ENCODE results near the gene MTARC2.

Gene MTARC2

GRCh38 chr1:220785166-220786056 lies 37.3 kb downstream of the MTARC2 start:
- DNase-seq (ENCODE audit: low read depth in 1 of 2, low spot score in 1 of 2) = peak in 1 of 2 experiments; percentile 46
- TF ChIP-seq JUND (IDR thresholded peaks at IDR 0.05; ENCODE audit: low read depth) = no peak
- in situ Hi-C loops (cut with HindIII; ENCODE audit: low pct_unique_long_range_greater_than_20kb, low sequenced_read_pairs) = no loop called here

DNA sequence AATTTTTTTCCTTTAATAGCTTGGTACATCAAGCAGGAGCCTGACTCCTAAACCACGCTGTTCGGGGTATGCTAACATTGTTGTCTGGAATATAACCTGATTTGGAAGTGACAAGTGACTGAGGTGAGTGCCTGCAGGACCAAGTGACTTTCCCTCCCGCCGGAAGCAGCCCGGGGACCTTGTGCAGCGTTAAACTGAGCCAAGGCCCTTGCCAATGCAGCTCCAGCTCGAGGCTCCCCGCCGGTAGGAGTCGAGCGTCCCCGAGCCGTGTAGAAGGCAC lies 37.9 kb downstream of the MTARC2 start:
- in situ Hi-C loops (cut with HindIII; ENCODE audit: low pct_unique_long_range_greater_than_20kb, low sequenced_read_pairs) = no loop called here
- DNase-seq (ENCODE audit: low read depth in 1 of 2, low spot score in 1 of 2) = no peak
- TF ChIP-seq JUND (IDR thresholded peaks at IDR 0.05; ENCODE audit: low read depth) = no peak

DNA sequence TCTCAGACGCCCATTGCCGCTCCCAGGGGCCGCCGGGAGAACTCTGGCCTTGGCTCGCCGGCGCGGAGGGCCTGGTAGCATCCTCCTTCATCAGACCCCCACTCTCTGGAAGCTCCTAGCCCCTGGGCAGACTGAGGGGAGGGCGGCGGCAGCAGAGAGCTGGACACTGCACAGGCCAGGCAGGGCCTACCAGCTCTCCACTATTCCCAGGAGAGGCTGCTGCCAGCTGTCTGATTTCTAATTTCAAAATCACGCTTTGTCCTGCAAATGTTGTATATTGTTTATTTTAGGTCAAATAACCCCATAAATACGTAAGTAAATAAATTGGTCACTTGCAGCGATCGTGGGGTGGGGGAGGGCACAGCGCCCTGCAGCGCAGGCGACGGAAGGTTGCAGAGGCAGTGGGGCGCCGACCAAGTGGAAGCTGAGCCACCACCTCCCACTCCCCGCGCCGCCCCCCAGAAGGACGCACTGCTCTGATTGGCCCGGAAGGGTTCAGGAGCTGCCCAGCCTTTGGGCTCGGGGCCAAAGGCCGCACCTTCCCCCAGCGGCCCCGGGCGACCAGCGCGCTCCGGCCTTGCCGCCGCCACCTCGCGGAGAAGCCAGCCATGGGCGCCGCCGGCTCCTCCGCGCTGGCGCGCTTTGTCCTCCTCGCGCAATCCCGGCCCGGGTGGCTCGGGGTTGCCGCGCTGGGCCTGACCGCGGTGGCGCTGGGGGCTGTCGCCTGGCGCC lies 38.4 kb downstream of the MTARC2 start, which contains the start of gene MTARC1:
Gene MTARC1 (plus strand): TSS at position 577 of the 732 bp plus-strand sequence. CDS start 32 bp downstream, at position 609.
- DNase-seq (ENCODE audit: low read depth in 1 of 2, low spot score in 1 of 2) = peak; percentile 76 to 84
- in situ Hi-C loops (cut with HindIII; ENCODE audit: low pct_unique_long_range_greater_than_20kb, low sequenced_read_pairs) = no loop called here
- no peak for TF ChIP-seq JUND (IDR thresholded peaks at IDR 0.05; ENCODE audit: low read depth)

DNA sequence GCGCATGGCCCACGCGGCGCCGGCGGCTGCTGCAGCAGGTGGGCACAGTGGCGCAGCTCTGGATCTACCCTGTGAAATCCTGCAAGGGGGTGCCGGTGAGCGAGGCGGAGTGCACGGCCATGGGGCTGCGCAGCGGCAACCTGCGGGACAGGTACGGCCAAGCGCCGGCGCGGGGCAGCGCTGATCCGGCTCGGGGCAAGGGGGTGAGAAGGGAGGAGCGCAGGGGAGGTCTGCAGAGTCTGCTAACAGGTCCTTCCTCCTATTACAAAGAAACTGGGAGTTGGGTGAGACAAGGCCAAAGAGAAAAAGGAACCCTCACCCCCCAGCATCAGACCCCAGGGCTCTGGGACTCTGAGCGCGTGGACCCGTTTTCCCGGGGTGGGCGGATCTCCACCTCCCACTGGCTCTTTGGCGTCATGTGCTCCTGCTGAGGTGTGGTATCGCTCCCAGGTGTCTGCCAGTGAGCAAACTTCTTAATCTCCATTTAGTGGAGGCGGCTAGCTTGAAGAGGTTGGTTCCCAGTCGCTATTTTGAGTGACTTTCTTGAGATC lies 39.0 kb downstream of the MTARC2 start:
- in situ Hi-C loops (cut with HindIII; ENCODE audit: low pct_unique_long_range_greater_than_20kb, low sequenced_read_pairs) = no loop called here
- peak; percentile 83 to 86 for DNase-seq (ENCODE audit: low read depth in 1 of 2, low spot score in 1 of 2)
- TF ChIP-seq JUND (IDR thresholded peaks at IDR 0.05; ENCODE audit: low read depth) = no peak

DNA sequence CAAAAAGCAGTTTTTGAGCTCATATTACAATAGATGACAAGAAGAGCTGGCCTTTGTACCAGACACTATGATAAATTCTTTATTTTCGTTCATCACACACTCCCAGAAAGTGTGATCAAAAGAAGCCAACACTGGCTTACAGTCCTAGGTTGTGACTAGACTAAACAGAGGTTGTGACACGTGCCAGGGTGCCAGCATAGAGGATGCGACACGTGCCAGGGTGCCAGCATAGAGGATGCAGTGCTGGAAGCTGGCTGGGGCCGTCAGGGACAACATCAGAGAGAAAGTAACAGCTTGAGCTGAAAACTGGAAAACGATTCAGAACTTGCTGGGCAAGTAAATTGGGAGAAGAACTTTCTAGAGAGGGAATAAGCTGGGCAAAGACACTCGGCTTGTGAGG lies 40.8 kb downstream of the MTARC2 start:
- no peak for TF ChIP-seq JUND (IDR thresholded peaks at IDR 0.05; ENCODE audit: low read depth)
- no peak for DNase-seq (ENCODE audit: low read depth in 1 of 2, low spot score in 1 of 2)
- in situ Hi-C loops (cut with HindIII; ENCODE audit: low pct_unique_long_range_greater_than_20kb, low sequenced_read_pairs) = no loop called here

DNA sequence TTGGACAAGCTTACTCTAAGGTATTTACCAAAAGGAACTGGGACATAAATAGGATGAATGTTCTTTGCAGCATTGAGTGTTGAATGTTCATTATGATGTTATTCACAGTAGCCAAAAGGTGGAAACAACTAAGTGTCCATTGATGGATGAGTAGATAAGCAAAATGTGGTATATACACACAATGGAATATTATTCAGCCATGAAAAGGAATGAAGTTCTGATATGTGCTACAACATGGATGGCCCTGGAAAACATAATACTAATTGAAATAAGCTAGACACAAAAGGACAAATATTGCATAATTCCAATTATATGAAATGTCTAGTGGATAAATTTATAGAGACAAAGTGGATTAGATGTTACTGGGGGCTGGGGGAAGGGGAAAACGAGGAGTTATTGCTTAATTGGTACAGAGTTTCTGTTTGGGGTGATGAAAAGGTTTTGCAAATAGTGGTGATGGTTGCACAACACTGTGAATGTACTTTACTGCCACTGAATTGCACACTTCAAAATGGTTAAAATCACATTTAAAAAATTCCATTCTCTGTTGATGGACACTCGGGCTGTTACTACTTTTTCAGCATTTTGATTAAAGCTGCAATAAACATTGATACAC lies 41.5 kb downstream of the MTARC2 start:
- TF ChIP-seq JUND (IDR thresholded peaks at IDR 0.05; ENCODE audit: low read depth) = no peak
- DNase-seq (ENCODE audit: low read depth in 1 of 2, low spot score in 1 of 2) = no peak
- in situ Hi-C loops (cut with HindIII; ENCODE audit: low pct_unique_long_range_greater_than_20kb, low sequenced_read_pairs) = no loop called here

DNA sequence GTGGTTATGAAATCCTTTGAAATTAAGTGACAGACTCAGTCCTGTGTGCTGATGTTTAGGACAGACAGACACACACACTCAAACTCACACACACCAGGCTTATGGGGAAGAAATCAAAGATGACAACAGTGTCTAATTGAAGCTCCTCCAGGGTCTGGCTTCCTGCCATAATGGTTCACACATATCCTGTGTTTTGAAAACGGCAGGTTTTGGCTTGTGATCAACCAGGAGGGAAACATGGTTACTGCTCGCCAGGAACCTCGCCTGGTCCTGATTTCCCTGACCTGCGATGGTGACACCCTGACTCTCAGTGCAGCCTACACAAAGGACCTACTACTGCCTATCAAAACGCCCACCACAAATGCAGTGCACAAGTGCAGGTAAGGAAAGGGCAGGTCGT lies 43.2 kb downstream of the MTARC2 start:
- in situ Hi-C loops (cut with HindIII; ENCODE audit: low pct_unique_long_range_greater_than_20kb, low sequenced_read_pairs) = no loop called here
- TF ChIP-seq JUND (IDR thresholded peaks at IDR 0.05; ENCODE audit: low read depth) = no peak
- no peak for DNase-seq (ENCODE audit: low read depth in 1 of 2, low spot score in 1 of 2)

DNA sequence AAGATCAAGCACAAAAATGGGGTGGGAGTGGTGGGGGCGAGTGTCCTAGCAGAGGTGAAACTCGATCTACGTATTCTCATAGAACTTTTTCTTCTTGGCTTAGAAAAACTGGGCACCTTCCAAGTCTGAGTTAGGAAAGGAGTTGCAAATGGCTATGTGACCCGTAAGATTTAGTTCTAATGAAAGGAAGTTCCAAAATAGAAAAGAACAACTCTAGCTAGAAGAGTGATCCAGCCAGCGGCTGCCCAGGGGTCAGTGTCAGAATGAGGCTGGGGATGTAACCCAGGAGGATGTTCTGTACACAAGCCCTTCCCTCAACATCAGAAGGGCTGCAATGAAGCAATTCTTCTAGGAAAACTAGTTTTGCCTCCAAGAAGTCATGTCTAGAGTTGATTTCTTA lies 43.8 kb downstream of the MTARC2 start:
- no peak for TF ChIP-seq JUND (IDR thresholded peaks at IDR 0.05; ENCODE audit: low read depth)
- DNase-seq (ENCODE audit: low read depth in 1 of 2, low spot score in 1 of 2) = no peak
- in situ Hi-C loops (cut with HindIII; ENCODE audit: low pct_unique_long_range_greater_than_20kb, low sequenced_read_pairs) = no loop called here

DNA sequence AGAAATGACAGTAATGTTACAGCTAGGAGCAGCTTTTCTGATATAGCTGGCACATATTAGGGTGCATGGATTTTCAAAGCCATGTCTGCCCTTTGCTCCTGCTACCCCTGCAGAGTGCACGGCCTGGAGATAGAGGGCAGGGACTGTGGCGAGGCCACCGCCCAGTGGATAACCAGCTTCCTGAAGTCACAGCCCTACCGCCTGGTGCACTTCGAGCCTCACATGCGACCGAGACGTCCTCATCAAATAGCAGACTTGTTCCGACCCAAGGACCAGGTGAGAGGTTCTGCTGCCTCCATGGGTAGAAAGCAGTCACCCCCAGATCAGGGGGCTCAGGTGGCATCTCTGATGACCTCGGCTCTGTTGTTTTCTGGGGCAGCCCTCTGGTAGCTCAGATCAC lies 48.4 kb downstream of the MTARC2 start:
- no peak for DNase-seq (ENCODE audit: low read depth in 1 of 2, low spot score in 1 of 2)
- in situ Hi-C loops (cut with HindIII; ENCODE audit: low pct_unique_long_range_greater_than_20kb, low sequenced_read_pairs) = no loop called here
- no peak for TF ChIP-seq JUND (IDR thresholded peaks at IDR 0.05; ENCODE audit: low read depth)

- in situ Hi-C loops (cut with HindIII; ENCODE audit: low pct_unique_long_range_greater_than_20kb, low sequenced_read_pairs) = no loop called here
- no peak for TF ChIP-seq JUND (IDR thresholded peaks at IDR 0.05; ENCODE audit: low read depth)
- DNase-seq (ENCODE audit: low read depth in 1 of 2, low spot score in 1 of 2) = no peak
Measured at GRCh38 chr1:220797044-220797443, 48.9 kb downstream of the MTARC2 start.

DNA sequence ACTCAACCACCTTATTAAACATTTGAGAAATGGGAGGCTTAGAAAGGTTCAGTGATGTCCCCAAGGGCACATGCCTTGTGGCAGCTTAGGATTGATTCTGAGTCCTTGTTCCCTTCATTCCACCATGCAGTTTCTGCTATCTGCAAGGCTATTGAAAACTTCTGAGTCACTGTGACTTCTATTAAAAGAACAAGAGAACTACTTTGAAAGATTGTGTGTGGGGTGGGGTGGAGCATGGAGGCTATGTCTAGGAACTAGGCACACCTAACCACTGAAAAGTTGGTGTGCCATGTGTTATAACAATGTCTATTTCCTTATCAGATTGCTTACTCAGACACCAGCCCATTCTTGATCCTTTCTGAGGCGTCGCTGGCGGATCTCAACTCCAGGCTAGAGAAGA lies 49.4 kb downstream of the MTARC2 start:
- in situ Hi-C loops (cut with HindIII; ENCODE audit: low pct_unique_long_range_greater_than_20kb, low sequenced_read_pairs) = no loop called here
- no peak for DNase-seq (ENCODE audit: low read depth in 1 of 2, low spot score in 1 of 2)
- TF ChIP-seq JUND (IDR thresholded peaks at IDR 0.05; ENCODE audit: low read depth) = no peak

GRCh38 chr1:220798338-220798737 lies 50.2 kb downstream of the MTARC2 start:
- DNase-seq (ENCODE audit: low read depth in 1 of 2, low spot score in 1 of 2) = peak in 1 of 2 experiments; percentile 54
- no peak for TF ChIP-seq JUND (IDR thresholded peaks at IDR 0.05; ENCODE audit: low read depth)
- in situ Hi-C loops (cut with HindIII; ENCODE audit: low pct_unique_long_range_greater_than_20kb, low sequenced_read_pairs) = no loop called here

DNA sequence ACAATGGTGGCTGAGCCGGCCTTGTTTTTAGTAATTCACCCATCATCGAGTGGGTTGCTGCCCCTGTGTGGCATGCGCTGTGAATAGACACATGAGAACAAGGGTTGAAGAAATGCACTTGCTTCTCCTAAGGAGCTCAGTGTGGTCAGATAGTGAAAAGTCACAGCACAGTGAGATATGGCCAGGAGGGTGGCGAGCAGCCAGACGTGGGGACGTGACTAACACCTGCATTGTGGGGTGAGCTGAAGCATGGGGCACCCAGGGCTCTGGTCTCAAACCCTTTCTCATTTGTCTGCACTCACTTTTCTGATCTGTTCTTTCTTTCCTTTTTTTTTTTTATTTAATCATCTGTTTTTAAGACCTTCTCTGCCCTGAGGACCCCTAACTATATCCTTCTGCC lies 52.1 kb downstream of the MTARC2 start:
- DNase-seq (ENCODE audit: low read depth in 1 of 2, low spot score in 1 of 2) = no peak
- TF ChIP-seq JUND (IDR thresholded peaks at IDR 0.05; ENCODE audit: low read depth) = no peak
- in situ Hi-C loops (cut with HindIII; ENCODE audit: low pct_unique_long_range_greater_than_20kb, low sequenced_read_pairs) = no loop called here
